Measurements from ENCODE around the gene ZGPAT.
"Not testable (repeated sequence)": the region's sequence is repeated elsewhere in the genome, so short reads cannot be mapped to it uniquely, and the experiment has no call there.

The ZGPAT gene

GRCh38 chr20:63702036-63702665 lies 5.7 kb upstream of the ZGPAT start:
- DNase-seq (ENCODE audit: low read depth in 2 of 2, low spot score in 1 of 2): no peak

GRCh38 chr20:63702751-63703470 lies 4.9 kb upstream of the ZGPAT start:
- DNase-seq (ENCODE audit: low read depth in 2 of 2, low spot score in 1 of 2): no peak

GRCh38 chr20:63703471-63703975 lies 4.3 kb upstream of the ZGPAT start:
- DNase-seq (ENCODE audit: low read depth in 2 of 2, low spot score in 1 of 2): no peak

- no peak for DNase-seq (ENCODE audit: low read depth in 2 of 2, low spot score in 1 of 2)
These were observed 3.7 kb upstream of the ZGPAT start for GRCh38 chr20:63703976-63704748.

GRCh38 chr20:63704749-63705117 lies 3.1 kb upstream of the ZGPAT start:
- DNase-seq (ENCODE audit: low read depth in 2 of 2, low spot score in 1 of 2): no peak

- DNase-seq (ENCODE audit: low read depth in 2 of 2, low spot score in 1 of 2): no peak
These were observed 2.4 kb upstream of the ZGPAT start for GRCh38 chr20:63705232-63706026.

- no peak for DNase-seq (ENCODE audit: low read depth in 2 of 2, low spot score in 1 of 2)
These were observed 1.7 kb upstream of the ZGPAT start for GRCh38 chr20:63706027-63706695.

GRCh38 chr20:63706852-63707557 lies 834 bp upstream of the ZGPAT start:
- peak in 1 of 2 donors; percentile 42 for DNase-seq (ENCODE audit: low read depth in 2 of 2, low spot score in 1 of 2)

- DNase-seq (ENCODE audit: low read depth in 2 of 2, low spot score in 1 of 2): no peak
These were observed 686 bp downstream of the ZGPAT start for GRCh38 chr20:63708301-63709148.

- DNase-seq (ENCODE audit: low read depth in 2 of 2, low spot score in 1 of 2): no peak
These were observed 1.3 kb downstream of the ZGPAT start for GRCh38 chr20:63709149-63709527.

- DNase-seq (ENCODE audit: low read depth in 2 of 2, low spot score in 1 of 2): no peak
These were observed 3.3 kb downstream of the ZGPAT start for GRCh38 chr20:63711085-63711645.

- no peak for DNase-seq (ENCODE audit: low read depth in 2 of 2, low spot score in 1 of 2)
These were observed 4.4 kb downstream of the ZGPAT start for GRCh38 chr20:63712191-63712590.

- DNase-seq (ENCODE audit: low read depth in 2 of 2, low spot score in 1 of 2): no peak
These were observed 7.0 kb downstream of the ZGPAT start for GRCh38 chr20:63714858-63715257.

- no peak for DNase-seq (ENCODE audit: low read depth in 2 of 2, low spot score in 1 of 2)
These were observed 11.2 kb downstream of the ZGPAT start for GRCh38 chr20:63718996-63719395.

GRCh38 chr20:63722967-63723622 lies 15.3 kb downstream of the ZGPAT start:
- not testable (repeated sequence) for DNase-seq (ENCODE audit: low read depth in 2 of 2, low spot score in 1 of 2)

- not testable (repeated sequence) for DNase-seq (ENCODE audit: low read depth in 2 of 2, low spot score in 1 of 2)
These were observed 22.4 kb downstream of the ZGPAT start for GRCh38 chr20:63730189-63730733.

- no peak for DNase-seq (ENCODE audit: low read depth in 2 of 2, low spot score in 1 of 2)
These were observed 23.6 kb downstream of the ZGPAT start for GRCh38 chr20:63731410-63731809.
